ENCODE measurements around the gene KANK3.
A peak's percentile ranks its signal among the peaks of the same experiment; 100 is the strongest.
"Not testable (repeated sequence)": the region's sequence is repeated elsewhere in the genome, so short reads cannot be mapped to it uniquely, and the experiment has no call there.

Gene KANK3

GRCh38 chr19:8342684-8343482, at the start of gene KANK3:
TSS of gene KANK3 (minus strand) at chr19:8343262. CDS start at chr19:8337828, 5,434 bp downstream.
- peak; percentile 77 for DNase-seq

- DNase-seq: no peak
Measured at GRCh38 chr19:8392017-8392591, 49.0 kb upstream of the KANK3 start.

GRCh38 chr19:8391198-8392016, 48.3 kb upstream of the KANK3 start:
- no peak for DNase-seq

- DNase-seq: peak; percentile 69
Measured at GRCh38 chr19:8390617-8390981, 47.5 kb upstream of the KANK3 start.

GRCh38 chr19:8389891-8390616, 47.0 kb upstream of the KANK3 start, which contains the start of gene RAB11B:
TSS of gene RAB11B (plus strand) at chr19:8390360. CDS start at chr19:8390417, 57 bp downstream.
- peak; percentile 99 for DNase-seq

- no peak for DNase-seq
Measured at GRCh38 chr19:8388612-8388958, 45.5 kb upstream of the KANK3 start.

- no peak for DNase-seq
Measured at GRCh38 chr19:8387688-8388611, 44.9 kb upstream of the KANK3 start.

- DNase-seq: no peak
Measured at GRCh38 chr19:8386990-8387389, 43.9 kb upstream of the KANK3 start.

- not testable (repeated sequence) for DNase-seq
Measured at GRCh38 chr19:8386419-8386818, 43.4 kb upstream of the KANK3 start.

- not testable (repeated sequence) for DNase-seq
Measured at GRCh38 chr19:8385566-8385965, 42.5 kb upstream of the KANK3 start.

GRCh38 chr19:8385103-8385502, 42.0 kb upstream of the KANK3 start:
- DNase-seq: not testable (repeated sequence)

GRCh38 chr19:8384569-8384968, 41.5 kb upstream of the KANK3 start:
- DNase-seq: not testable (repeated sequence)

GRCh38 chr19:8379156-8379891, 36.3 kb upstream of the KANK3 start:
- DNase-seq: not testable (repeated sequence)

- DNase-seq: no peak
Measured at GRCh38 chr19:8377598-8377997, 34.5 kb upstream of the KANK3 start.

GRCh38 chr19:8376373-8376974, 33.4 kb upstream of the KANK3 start:
- DNase-seq: not testable (repeated sequence)

GRCh38 chr19:8375766-8376165, 32.7 kb upstream of the KANK3 start:
- DNase-seq: not testable (repeated sequence)

- DNase-seq: no peak
Measured at GRCh38 chr19:8373867-8374813, 31.1 kb upstream of the KANK3 start.

GRCh38 chr19:8371011-8371804, 28.1 kb upstream of the KANK3 start:
- no peak for DNase-seq

All from NCI-H526 treated with DMSO at 0.1 percent for 48 hours (cell line).